SK-N-SH treated with all-trans-retinoic acid at 6 μM for 48 hours (cell line): Measurements from ENCODE around the gene FRMD5.

ENCODE experiments used
- ATAC-seq: fragments of 200-7000 bp; cut with Tn5 transposase; 3 replicates; pipeline ENCODE4 v1.9.1; 2020; ENCODE audit warnings: mild to moderate bottlenecking, moderate library complexity
- ARNTL ChIP-seq: fragments of 450-650 bp; formaldehyde crosslinking; IDR thresholded peaks from 2 replicates; pipeline ENCODE4 v1.5.0; 2020; ENCODE audit warnings: low read depth, mild to moderate bottlenecking, moderate library complexity, borderline replicate concordance
- BACH2 ChIP-seq: fragments of 250-450 bp; sonication (Bioruptor Pico); IDR thresholded peaks from 2 replicates; pipeline ENCODE4 v1.9.0; 2021; ENCODE audit warnings: mild to moderate bottlenecking, borderline replicate concordance
- CSDC2 ChIP-seq: fragments of 250-450 bp; sonication (Bioruptor Pico); IDR thresholded peaks from 2 replicates; pipeline ENCODE4 v1.5.0; 2020; ENCODE audit warnings: mild to moderate bottlenecking, moderate library complexity
- ESRRG ChIP-seq: fragments of 250-450 bp; sonication (Bioruptor Pico); IDR thresholded peaks from 2 replicates; pipeline ENCODE4 v1.6.1; 2021; ENCODE audit warnings: mild to moderate bottlenecking
- GLIS3 ChIP-seq: fragments of 250-450 bp; sonication (Bioruptor Pico); IDR thresholded peaks from 2 replicates; pipeline ENCODE4 v1.5.0; 2020; ENCODE audit warnings: mild to moderate bottlenecking, moderate library complexity
- ISL1 ChIP-seq: fragments of 250-450 bp; sonication (Bioruptor Pico); IDR thresholded peaks from 2 replicates; pipeline ENCODE4 v2.1.2; 2022; ENCODE audit warnings: mild to moderate bottlenecking, moderate library complexity
- OSR1 ChIP-seq: fragments of 250-450 bp; sonication (Bioruptor Pico); IDR thresholded peaks from 2 replicates; pipeline ENCODE4 v1.8.0; 2022; ENCODE audit warnings: moderate library complexity, mild to moderate bottlenecking, inconsistent platforms
- PPARA ChIP-seq: fragments of 250-450 bp; sonication (Bioruptor Pico); IDR thresholded peaks from 2 replicates; pipeline ENCODE4 v1.5.0; 2020; ENCODE audit warnings: mild to moderate bottlenecking, borderline replicate concordance
- RARB ChIP-seq: fragments of 250-450 bp; sonication (Bioruptor Pico); IDR thresholded peaks from 2 replicates; pipeline ENCODE4 v1.8.0; 2021; ENCODE audit warnings: mild to moderate bottlenecking, moderate library complexity
- SNAI2 ChIP-seq: fragments of 250-450 bp; sonication (Bioruptor Pico); IDR thresholded peaks from 2 replicates; pipeline ENCODE4 v1.5.0; 2020; ENCODE audit warnings: mild to moderate bottlenecking, moderate library complexity
- TCF4 ChIP-seq: fragments of 250-450 bp; sonication (Bioruptor Pico); IDR thresholded peaks from 2 replicates; pipeline ENCODE4 v1.8.0; 2021; ENCODE audit warnings: mild to moderate bottlenecking, moderate library complexity, borderline replicate concordance
- TOX ChIP-seq: fragments of 250-450 bp; sonication (Bioruptor Pico); IDR thresholded peaks from 2 replicates; pipeline ENCODE4 v1.8.0; 2021; ENCODE audit warnings: mild to moderate bottlenecking, moderate library complexity, borderline replicate concordance
- TSHZ2 ChIP-seq: fragments of 250-450 bp; sonication (Bioruptor Pico); IDR thresholded peaks from 2 replicates; pipeline ENCODE4 v1.5.0; 2020; ENCODE audit warnings: mild to moderate bottlenecking, moderate library complexity
- ZC3H10 ChIP-seq: fragments of 250-450 bp; sonication (Bioruptor Pico); IDR thresholded peaks from 2 replicates; pipeline ENCODE4 v1.5.1; 2021; ENCODE audit warnings: mild to moderate bottlenecking, moderate library complexity
- ZFP3 ChIP-seq: fragments of 250-450 bp; sonication (Bioruptor Pico); IDR thresholded peaks from 2 replicates; pipeline ENCODE4 v1.5.0; 2020; ENCODE audit warnings: mild to moderate bottlenecking, moderate library complexity
- ZFP30 ChIP-seq: fragments of 450-650 bp; formaldehyde crosslinking; IDR thresholded peaks from 2 replicates; pipeline ENCODE4 v1.5.0; 2022; ENCODE audit warnings: mild to moderate bottlenecking, moderate library complexity
- ZNF565 ChIP-seq: fragments of 450-650 bp; formaldehyde crosslinking; conservative IDR thresholded peaks from 2 replicates; pipeline ENCODE4 v1.5.0; 2020; ENCODE audit warnings: low read depth, mild to moderate bottlenecking, moderate library complexity
- ZNF70 ChIP-seq: fragments of 450-650 bp; formaldehyde crosslinking; IDR thresholded peaks from 2 replicates; pipeline ENCODE4 v1.5.0; 2020; ENCODE audit warnings: mild to moderate bottlenecking, moderate library complexity
- TF ChIP-seq, protein P1 (sequence below): fragments of 250-450 bp; sonication (Bioruptor Pico); IDR thresholded peaks from 2 replicates; pipeline ENCODE4 v1.8.0; 2021; ENCODE audit warnings: low read depth, mild to moderate bottlenecking, moderate library complexity, borderline replicate concordance
- TF ChIP-seq, protein P2 (sequence below): fragments of 250-450 bp; sonication (Bioruptor Pico); IDR thresholded peaks from 2 replicates; pipeline ENCODE4 v1.5.1; 2021; ENCODE audit warnings: mild to moderate bottlenecking, moderate library complexity
- TF ChIP-seq, protein P3 (sequence below): fragments of 250-450 bp; sonication (Bioruptor Pico); IDR thresholded peaks from 2 replicates; pipeline ENCODE4 v1.8.0; 2020; ENCODE audit warnings: mild to moderate bottlenecking, moderate library complexity, borderline replicate concordance
- TF ChIP-seq, protein P4 (sequence below): fragments of 250-450 bp; sonication (Bioruptor Pico); IDR thresholded peaks from 2 replicates; pipeline ENCODE4 v1.5.1; 2020; ENCODE audit warnings: low read depth, mild to moderate bottlenecking, moderate library complexity

Gene FRMD5

DNA sequence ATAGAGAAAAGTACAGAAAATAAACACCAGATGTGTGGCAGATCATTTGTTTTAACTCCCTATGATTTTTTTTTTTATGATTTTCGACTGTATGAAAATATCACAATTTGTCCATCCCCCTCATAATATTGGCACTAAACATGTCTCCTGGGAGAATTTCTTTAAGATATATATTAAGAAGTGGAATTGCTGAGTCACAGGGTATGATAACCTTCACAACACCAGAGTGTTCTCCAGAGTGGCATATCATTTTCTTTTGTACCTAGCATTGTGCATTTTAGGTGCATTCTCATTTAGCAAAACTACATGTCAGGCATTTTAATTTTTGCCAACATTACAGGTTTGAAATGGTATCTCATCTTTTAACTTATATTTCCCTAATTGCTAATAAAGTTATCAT lies 170.9 kb downstream of the FRMD5 start:
- no peak for ATAC-seq
- TF ChIP-seq GLIS3 (CRISPR knock-in tag): no peak
- TF ChIP-seq OSR1: no peak
- no peak for TF ChIP-seq PPARA (CRISPR knock-in tag)
- no peak for TF ChIP-seq ESRRG
- TF ChIP-seq, protein P1, sequence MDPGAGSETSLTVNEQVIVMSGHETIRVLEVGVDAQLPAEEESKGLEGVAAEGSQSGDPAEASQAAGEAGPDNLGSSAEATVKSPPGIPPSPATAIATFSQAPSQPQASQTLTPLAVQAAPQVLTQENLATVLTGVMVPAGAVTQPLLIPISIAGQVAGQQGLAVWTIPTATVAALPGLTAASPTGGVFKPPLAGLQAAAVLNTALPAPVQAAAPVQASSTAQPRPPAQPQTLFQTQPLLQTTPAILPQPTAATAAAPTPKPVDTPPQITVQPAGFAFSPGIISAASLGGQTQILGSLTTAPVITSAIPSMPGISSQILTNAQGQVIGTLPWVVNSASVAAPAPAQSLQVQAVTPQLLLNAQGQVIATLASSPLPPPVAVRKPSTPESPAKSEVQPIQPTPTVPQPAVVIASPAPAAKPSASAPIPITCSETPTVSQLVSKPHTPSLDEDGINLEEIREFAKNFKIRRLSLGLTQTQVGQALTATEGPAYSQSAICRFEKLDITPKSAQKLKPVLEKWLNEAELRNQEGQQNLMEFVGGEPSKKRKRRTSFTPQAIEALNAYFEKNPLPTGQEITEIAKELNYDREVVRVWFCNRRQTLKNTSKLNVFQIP (CRISPR knock-in tag): no peak
- TF ChIP-seq ZFP3 (CRISPR knock-in tag): no peak
- no peak for TF ChIP-seq ARNTL (CRISPR knock-in tag)
- TF ChIP-seq, protein P2, sequence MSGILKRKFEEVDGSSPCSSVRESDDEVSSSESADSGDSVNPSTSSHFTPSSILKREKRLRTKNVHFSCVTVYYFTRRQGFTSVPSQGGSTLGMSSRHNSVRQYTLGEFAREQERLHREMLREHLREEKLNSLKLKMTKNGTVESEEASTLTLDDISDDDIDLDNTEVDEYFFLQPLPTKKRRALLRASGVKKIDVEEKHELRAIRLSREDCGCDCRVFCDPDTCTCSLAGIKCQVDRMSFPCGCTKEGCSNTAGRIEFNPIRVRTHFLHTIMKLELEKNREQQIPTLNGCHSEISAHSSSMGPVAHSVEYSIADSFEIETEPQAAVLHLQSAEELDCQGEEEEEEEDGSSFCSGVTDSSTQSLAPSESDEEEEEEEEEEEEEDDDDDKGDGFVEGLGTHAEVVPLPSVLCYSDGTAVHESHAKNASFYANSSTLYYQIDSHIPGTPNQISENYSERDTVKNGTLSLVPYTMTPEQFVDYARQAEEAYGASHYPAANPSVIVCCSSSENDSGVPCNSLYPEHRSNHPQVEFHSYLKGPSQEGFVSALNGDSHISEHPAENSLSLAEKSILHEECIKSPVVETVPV (CRISPR knock-in tag): no peak
- TF ChIP-seq SNAI2 (CRISPR knock-in tag): no peak
- TF ChIP-seq TOX (CRISPR knock-in tag): no peak
- TF ChIP-seq ZFP30: no peak
- no peak for TF ChIP-seq ZNF70
- TF ChIP-seq ZNF565 (CRISPR knock-in tag): no peak
- TF ChIP-seq, protein P3, sequence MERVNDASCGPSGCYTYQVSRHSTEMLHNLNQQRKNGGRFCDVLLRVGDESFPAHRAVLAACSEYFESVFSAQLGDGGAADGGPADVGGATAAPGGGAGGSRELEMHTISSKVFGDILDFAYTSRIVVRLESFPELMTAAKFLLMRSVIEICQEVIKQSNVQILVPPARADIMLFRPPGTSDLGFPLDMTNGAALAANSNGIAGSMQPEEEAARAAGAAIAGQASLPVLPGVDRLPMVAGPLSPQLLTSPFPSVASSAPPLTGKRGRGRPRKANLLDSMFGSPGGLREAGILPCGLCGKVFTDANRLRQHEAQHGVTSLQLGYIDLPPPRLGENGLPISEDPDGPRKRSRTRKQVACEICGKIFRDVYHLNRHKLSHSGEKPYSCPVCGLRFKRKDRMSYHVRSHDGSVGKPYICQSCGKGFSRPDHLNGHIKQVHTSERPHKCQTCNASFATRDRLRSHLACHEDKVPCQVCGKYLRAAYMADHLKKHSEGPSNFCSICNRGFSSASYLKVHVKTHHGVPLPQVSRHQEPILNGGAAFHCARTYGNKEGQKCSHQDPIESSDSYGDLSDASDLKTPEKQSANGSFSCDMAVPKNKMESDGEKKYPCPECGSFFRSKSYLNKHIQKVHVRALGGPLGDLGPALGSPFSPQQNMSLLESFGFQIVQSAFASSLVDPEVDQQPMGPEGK: no peak
- TF ChIP-seq, protein P4, sequence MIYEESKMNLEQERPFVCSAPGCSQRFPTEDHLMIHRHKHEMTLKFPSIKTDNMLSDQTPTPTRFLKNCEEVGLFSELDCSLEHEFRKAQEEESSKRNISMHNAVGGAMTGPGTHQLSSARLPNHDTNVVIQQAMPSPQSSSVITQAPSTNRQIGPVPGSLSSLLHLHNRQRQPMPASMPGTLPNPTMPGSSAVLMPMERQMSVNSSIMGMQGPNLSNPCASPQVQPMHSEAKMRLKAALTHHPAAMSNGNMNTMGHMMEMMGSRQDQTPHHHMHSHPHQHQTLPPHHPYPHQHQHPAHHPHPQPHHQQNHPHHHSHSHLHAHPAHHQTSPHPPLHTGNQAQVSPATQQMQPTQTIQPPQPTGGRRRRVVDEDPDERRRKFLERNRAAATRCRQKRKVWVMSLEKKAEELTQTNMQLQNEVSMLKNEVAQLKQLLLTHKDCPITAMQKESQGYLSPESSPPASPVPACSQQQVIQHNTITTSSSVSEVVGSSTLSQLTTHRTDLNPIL (CRISPR knock-in tag): no peak
- no peak for TF ChIP-seq TSHZ2 (CRISPR knock-in tag)

DNA sequence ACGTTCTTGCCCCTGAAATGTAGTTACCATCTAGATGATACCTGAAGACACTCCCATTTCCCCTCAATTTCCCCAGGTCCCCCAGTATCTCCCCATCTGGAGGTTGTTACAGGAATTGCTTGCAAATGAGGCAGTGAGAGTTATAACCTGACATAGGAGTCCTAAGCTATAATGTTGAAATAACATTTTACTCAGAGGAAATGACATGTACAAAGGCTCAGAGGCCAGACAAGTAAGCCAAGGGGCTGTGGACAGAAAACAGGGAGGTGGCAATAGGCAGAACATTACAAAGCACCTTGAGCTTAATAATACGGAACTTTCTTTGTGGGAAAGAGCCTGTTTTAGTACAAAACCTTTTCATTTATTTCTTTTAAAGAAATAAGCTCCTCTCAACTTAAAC lies 171.9 kb downstream of the FRMD5 start:
- no peak for ATAC-seq
- TF ChIP-seq ZNF70: no peak
- TF ChIP-seq ZC3H10: no peak
- no peak for TF ChIP-seq ESRRG
- no peak for TF ChIP-seq PPARA (CRISPR knock-in tag)
- TF ChIP-seq CSDC2 (CRISPR knock-in tag): no peak
- TF ChIP-seq TOX (CRISPR knock-in tag): no peak

GRCh38 chr15:44018151-44018550 lies 176.9 kb downstream of the FRMD5 start:
- TF ChIP-seq RARB (CRISPR knock-in tag): no peak
- no peak for TF ChIP-seq TOX (CRISPR knock-in tag)
- TF ChIP-seq BACH2 (CRISPR knock-in tag): no peak
- TF ChIP-seq, protein P2 (CRISPR knock-in tag): no peak
- TF ChIP-seq ISL1 (CRISPR knock-in tag): no peak
- TF ChIP-seq OSR1: no peak
- no peak for TF ChIP-seq ZNF70
- TF ChIP-seq ZNF565 (CRISPR knock-in tag): no peak
- no peak for TF ChIP-seq ZC3H10
- TF ChIP-seq, protein P4 (CRISPR knock-in tag): no peak
- TF ChIP-seq TCF4 (CRISPR knock-in tag): no peak
- no peak for TF ChIP-seq CSDC2 (CRISPR knock-in tag)
- TF ChIP-seq ESRRG: no peak
- no peak for ATAC-seq
